Measurements from ENCODE around the gene SENP2.
"Not testable (repeated sequence)": the region's sequence is repeated elsewhere in the genome, so short reads cannot be mapped to it uniquely, and the experiment has no call there.

SENP2 gene

DNA sequence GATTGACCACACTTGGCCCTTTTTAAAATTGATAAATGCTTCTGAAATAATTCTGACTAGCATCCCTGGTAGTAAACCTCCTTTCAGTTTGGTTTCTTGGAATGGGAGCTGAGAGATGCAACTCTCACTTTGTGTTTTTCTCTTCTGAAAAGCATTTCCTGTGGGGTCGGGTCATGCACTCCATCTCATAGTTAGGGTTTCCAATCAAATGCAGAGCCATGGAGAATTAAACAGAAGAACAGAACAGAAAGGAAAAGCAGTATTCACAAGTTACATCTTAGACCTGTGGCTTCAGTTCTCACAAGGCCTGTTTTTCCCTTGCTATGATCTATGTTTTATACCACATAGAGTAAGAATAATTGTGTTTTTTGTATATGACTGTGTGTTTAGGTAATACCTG is 39.7 kb downstream of the SENP2 start:
- Histone ChIP-seq H3K9me3 (ENCODE audit: control insufficient read depth in 2 of 2, low read length in 2 of 2) (no peaks in the 10 kb centered on the region), H3K4me1 (ENCODE audit: control insufficient read depth in 2 of 2, insufficient read depth in 2 of 2, low read length in 2 of 2) (peaks cover 8 to 18% of the 10 kb centered on the region in 2 donors), H3K4me3 (ENCODE audit: low read length in 2 of 2) (no peak overlapping the region), H3K27ac (ENCODE audit: low read depth in 2 of 2, low read length in 2 of 2) (no peak overlapping the region), H3K9ac (ENCODE audit: low read depth in 1 of 2, low read length in 2 of 2) (no peak overlapping the region), H3K27me3 (ENCODE audit: control insufficient read depth in 2 of 2, insufficient read depth in 2 of 2, low read length in 2 of 2) (no peaks in the 10 kb centered on the region), H3K36me3 (ENCODE audit: control insufficient read depth in 2 of 2, insufficient read depth in 2 of 2, low read length in 2 of 2) (peaks cover 25 to 32% of the 10 kb centered on the region in 2 donors)

DNA sequence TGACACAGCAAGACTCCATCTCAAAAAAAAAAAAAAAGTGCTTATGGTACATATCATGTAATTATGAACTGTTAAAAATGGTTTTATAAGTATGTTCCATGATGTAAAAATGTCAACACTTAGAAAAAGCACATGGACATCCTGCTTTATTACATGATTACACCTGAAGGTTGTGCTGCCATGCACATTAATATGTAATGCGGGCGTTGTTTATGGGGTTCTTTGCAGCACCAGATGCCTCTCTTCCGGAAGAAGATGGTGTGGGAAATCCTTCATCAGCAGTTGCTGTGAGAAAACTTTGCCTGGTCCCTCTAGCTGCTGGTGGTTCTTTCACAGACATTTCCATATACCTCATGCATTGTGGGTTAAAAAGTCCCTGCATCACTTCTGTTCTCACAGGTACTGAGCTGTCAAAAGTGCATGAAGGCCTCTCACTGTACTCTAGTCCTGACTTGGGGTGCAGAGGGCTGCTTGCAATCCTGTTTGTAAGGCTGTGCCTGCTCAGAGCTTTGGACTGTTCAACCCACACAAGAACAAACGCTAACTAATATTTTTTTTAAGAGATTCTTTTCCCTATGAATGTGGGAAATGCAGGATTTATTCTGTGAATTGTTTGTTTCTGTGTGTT is 43.6 kb downstream of the SENP2 start:
- H3K27ac ChIP-seq (ENCODE audit: low read depth in 2 of 2, low read length in 2 of 2): peak overlapping the region; percentile 61 to 62

DNA sequence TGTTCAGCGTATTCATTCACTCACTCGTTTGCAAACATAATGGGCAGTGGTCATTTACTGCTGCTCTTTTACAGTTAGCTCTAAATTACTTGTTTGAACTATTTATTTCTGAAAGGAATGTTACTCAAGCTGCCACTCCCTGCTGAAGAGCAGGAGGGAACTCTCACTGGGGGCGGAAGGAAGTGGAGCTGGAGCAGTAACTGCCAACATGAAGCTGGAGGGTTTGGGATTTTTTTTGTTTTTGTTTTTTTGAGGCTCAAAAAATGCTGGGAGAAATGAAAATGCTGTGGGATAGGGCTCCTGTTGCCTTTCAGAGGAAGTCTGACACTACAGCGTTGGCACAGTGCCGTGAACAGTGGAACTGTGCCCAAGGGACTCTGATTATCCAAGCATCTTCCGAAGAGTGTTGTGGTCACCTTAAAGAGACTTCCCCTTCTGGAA is 44.1 kb downstream of the SENP2 start:
- H3K36me3 ChIP-seq (ENCODE audit: control insufficient read depth in 2 of 2, insufficient read depth in 2 of 2, low read length in 2 of 2): peaks cover 13 to 18% of the 10 kb centered on the region in 2 donors
- H3K4me1 ChIP-seq (ENCODE audit: control insufficient read depth in 2 of 2, insufficient read depth in 2 of 2, low read length in 2 of 2): peaks cover 8 to 21% of the 10 kb centered on the region in 2 donors
- no peak overlapping the region for H3K9ac ChIP-seq (ENCODE audit: low read depth in 1 of 2, low read length in 2 of 2)
- H3K4me3 ChIP-seq (ENCODE audit: low read length in 2 of 2): no peak overlapping the region
- peak overlapping the region; percentile 61 to 62 for H3K27ac ChIP-seq (ENCODE audit: low read depth in 2 of 2, low read length in 2 of 2)
- no peaks in the 10 kb centered on the region for H3K27me3 ChIP-seq (ENCODE audit: control insufficient read depth in 2 of 2, insufficient read depth in 2 of 2, low read length in 2 of 2)
- H3K9me3 ChIP-seq (ENCODE audit: control insufficient read depth in 2 of 2, low read length in 2 of 2): no peaks in the 10 kb centered on the region

More for the DNA sequence above, 43.6 kb downstream of the SENP2 start:
- no peaks in the 10 kb centered on the region for H3K9me3 ChIP-seq (ENCODE audit: control insufficient read depth in 2 of 2, low read length in 2 of 2)
- H3K27me3 ChIP-seq (ENCODE audit: control insufficient read depth in 2 of 2, insufficient read depth in 2 of 2, low read length in 2 of 2): no peaks in the 10 kb centered on the region
- H3K4me3 ChIP-seq (ENCODE audit: low read length in 2 of 2): peak overlapping the region in 1 of 2 donors; percentile 32
- H3K4me1 ChIP-seq (ENCODE audit: control insufficient read depth in 2 of 2, insufficient read depth in 2 of 2, low read length in 2 of 2): peaks cover 8 to 21% of the 10 kb centered on the region in 2 donors
- H3K36me3 ChIP-seq (ENCODE audit: control insufficient read depth in 2 of 2, insufficient read depth in 2 of 2, low read length in 2 of 2): peaks cover 15 to 18% of the 10 kb centered on the region in 2 donors
- no peak overlapping the region for H3K9ac ChIP-seq (ENCODE audit: low read depth in 1 of 2, low read length in 2 of 2)

DNA sequence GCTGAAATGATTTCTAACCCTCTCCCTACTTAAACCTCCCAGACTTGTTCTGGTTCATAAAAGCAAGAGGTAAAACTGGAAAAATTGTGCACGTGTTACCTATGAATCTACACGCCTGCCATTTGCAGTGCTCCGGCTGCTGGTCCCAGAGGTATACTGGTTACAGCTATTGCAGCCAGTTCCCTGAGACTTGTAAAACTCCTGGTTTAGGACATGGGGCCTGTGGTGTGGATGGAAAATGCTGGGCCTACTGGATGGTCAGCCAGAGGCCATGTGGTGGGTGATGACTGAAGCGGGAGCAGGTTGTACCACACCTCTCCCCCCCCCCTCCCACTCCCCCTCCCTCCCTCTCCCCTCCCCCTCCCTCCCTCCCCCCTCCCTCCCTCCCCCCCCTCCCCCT is 45.0 kb downstream of the SENP2 start:
- Histone ChIP-seq H3K4me1 (ENCODE audit: control insufficient read depth in 2 of 2, insufficient read depth in 2 of 2, low read length in 2 of 2) (peaks cover 8 to 21% of the 10 kb centered on the region in 2 donors), H3K27me3 (ENCODE audit: control insufficient read depth in 2 of 2, insufficient read depth in 2 of 2, low read length in 2 of 2) (no peaks in the 10 kb centered on the region), H3K27ac (ENCODE audit: low read depth in 2 of 2, low read length in 2 of 2) (peak overlapping the region in 1 of 2 donors; percentile 61), H3K4me3 (ENCODE audit: low read length in 2 of 2) (no peak overlapping the region), H3K36me3 (ENCODE audit: control insufficient read depth in 2 of 2, insufficient read depth in 2 of 2, low read length in 2 of 2) (peaks cover 6 to 9% of the 10 kb centered on the region in 2 donors), H3K9me3 (ENCODE audit: control insufficient read depth in 2 of 2, low read length in 2 of 2) (no peaks in the 10 kb centered on the region), H3K9ac (ENCODE audit: low read depth in 1 of 2, low read length in 2 of 2) (no peak overlapping the region)

DNA sequence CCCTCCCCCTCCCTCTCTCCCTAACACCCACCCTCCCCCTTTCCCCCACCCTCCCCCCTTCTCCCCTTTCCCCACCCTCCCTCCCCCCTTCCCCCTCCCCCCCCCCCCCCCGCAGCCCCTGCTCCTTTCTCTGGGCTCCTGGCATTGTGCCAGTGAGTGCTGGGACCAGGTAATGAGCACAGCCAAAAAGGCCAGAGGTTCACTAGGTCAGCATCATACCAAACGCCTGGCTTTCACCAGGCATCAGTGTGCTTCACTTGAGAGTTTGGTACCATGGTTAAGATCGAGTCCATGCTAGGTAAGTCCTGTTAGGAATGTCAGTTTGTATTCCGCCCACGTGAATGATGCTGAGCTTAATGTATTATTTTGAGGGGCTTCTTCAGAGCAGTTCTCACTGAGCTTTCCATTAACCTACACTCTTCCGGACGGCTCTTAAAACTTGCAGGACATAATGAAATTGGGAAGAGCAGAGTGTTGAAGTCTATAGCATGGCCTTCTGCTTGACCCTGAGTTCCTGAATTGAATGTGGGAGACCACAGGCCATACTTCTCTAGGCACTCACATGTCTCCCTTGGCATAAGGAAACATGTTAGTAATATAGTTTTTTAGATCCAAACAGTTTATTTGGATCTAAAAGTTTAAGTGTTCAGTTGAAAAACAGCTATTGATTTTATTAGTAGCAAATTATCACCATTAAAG is 45.6 kb downstream of the SENP2 start:
- Histone ChIP-seq H3K27me3 (ENCODE audit: control insufficient read depth in 2 of 2, insufficient read depth in 2 of 2, low read length in 2 of 2) (no peaks in the 10 kb centered on the region), H3K36me3 (ENCODE audit: control insufficient read depth in 2 of 2, insufficient read depth in 2 of 2, low read length in 2 of 2) (peaks cover 3 to 7% of the 10 kb centered on the region in 2 donors), H3K9ac (ENCODE audit: low read depth in 1 of 2, low read length in 2 of 2) (no peak overlapping the region), H3K9me3 (ENCODE audit: control insufficient read depth in 2 of 2, low read length in 2 of 2) (no peaks in the 10 kb centered on the region), H3K27ac (ENCODE audit: low read depth in 2 of 2, low read length in 2 of 2) (no peak overlapping the region), H3K4me1 (ENCODE audit: control insufficient read depth in 2 of 2, insufficient read depth in 2 of 2, low read length in 2 of 2) (peaks cover 8 to 21% of the 10 kb centered on the region in 2 donors), H3K4me3 (ENCODE audit: low read length in 2 of 2) (no peak overlapping the region)

DNA sequence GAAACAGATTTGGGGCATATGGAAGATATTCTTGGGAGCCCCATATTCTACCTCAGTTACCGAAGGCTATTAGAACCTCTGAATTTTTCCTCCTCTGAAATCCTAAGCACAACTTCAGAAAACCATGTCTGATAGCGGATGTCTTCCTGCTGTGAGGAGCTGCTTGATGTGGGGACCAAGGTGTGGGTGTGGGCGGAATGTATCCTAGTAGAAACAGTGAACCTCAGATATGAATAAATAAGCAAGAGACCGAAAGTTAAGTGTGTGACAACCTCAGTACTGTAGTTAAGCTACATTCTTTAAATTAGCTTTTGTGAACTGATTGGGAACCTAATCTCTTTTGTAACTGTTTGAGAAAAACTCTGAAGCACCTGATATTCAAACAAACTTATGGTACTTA is 46.9 kb downstream of the SENP2 start:
- Histone ChIP-seq H3K27me3 (ENCODE audit: control insufficient read depth in 2 of 2, insufficient read depth in 2 of 2, low read length in 2 of 2) (no peaks in the 10 kb centered on the region), H3K9me3 (ENCODE audit: control insufficient read depth in 2 of 2, low read length in 2 of 2) (no peaks in the 10 kb centered on the region), H3K4me1 (ENCODE audit: control insufficient read depth in 2 of 2, insufficient read depth in 2 of 2, low read length in 2 of 2) (peaks cover 8 to 21% of the 10 kb centered on the region in 2 donors), H3K27ac (ENCODE audit: low read depth in 2 of 2, low read length in 2 of 2) (no peak overlapping the region), H3K4me3 (ENCODE audit: low read length in 2 of 2) (no peak overlapping the region), H3K36me3 (ENCODE audit: control insufficient read depth in 2 of 2, insufficient read depth in 2 of 2, low read length in 2 of 2) (peaks cover 0 to 3% of the 10 kb centered on the region in 2 donors), H3K9ac (ENCODE audit: low read depth in 1 of 2, low read length in 2 of 2) (no peak overlapping the region)

DNA sequence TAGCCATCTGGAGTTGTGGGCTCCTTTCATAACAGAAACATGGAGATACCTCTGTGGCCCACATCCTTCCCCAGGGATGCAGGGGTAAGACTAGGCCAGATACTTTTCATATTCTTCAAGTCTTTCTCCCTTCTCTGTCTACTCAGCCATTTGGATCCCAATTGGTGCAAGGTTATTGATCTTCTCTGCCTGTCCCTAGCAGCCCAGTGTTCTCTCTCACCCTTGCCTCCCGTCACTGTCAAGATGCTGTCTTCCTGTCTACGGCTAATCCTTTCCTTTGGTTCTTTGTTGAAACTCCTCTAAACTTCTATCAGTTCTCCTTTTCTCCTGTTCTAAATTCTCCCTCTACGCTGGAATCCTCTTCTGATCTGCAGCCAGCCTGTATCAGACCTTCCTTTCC is 51.3 kb downstream of the SENP2 start:
- no peak overlapping the region for H3K27ac ChIP-seq (ENCODE audit: low read depth in 2 of 2, low read length in 2 of 2)
- no peak overlapping the region for H3K4me3 ChIP-seq (ENCODE audit: low read length in 2 of 2)
- H3K9ac ChIP-seq (ENCODE audit: low read depth in 1 of 2, low read length in 2 of 2): no peak overlapping the region
- H3K9me3 ChIP-seq (ENCODE audit: control insufficient read depth in 2 of 2, low read length in 2 of 2): no peaks in the 10 kb centered on the region
- no peaks in the 10 kb centered on the region for H3K36me3 ChIP-seq (ENCODE audit: control insufficient read depth in 2 of 2, insufficient read depth in 2 of 2, low read length in 2 of 2)
- no peaks in the 10 kb centered on the region for H3K4me1 ChIP-seq (ENCODE audit: control insufficient read depth in 2 of 2, insufficient read depth in 2 of 2, low read length in 2 of 2)
- no peaks in the 10 kb centered on the region for H3K27me3 ChIP-seq (ENCODE audit: control insufficient read depth in 2 of 2, insufficient read depth in 2 of 2, low read length in 2 of 2)

DNA sequence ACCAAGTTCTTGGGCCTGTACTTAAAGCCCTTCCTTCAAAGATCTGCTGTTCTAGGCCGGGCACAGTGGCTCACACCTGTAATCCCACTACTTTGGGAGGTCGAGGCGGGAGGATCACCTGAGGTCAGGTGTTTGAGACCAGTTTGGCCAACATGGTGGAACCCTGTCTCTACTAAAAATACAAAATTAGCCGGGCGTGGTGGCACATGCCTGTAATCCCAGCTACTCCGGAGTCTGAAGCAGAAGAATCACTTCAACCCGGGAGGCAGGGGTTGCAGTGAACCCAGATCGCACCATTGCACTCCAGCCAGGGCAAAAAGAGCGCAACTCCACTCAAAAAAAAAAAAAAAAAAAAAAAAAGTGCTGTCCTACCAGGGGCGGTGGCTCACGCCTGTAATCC is 52.6 kb downstream of the SENP2 start:
- H3K4me3 ChIP-seq (ENCODE audit: low read length in 2 of 2); H3K4me1 ChIP-seq (ENCODE audit: control insufficient read depth in 2 of 2, insufficient read depth in 2 of 2, low read length in 2 of 2); H3K9me3 ChIP-seq (ENCODE audit: control insufficient read depth in 2 of 2, low read length in 2 of 2); H3K27me3 ChIP-seq (ENCODE audit: control insufficient read depth in 2 of 2, insufficient read depth in 2 of 2, low read length in 2 of 2); H3K9ac ChIP-seq (ENCODE audit: low read depth in 1 of 2, low read length in 2 of 2); H3K27ac ChIP-seq (ENCODE audit: low read depth in 2 of 2, low read length in 2 of 2); H3K36me3 ChIP-seq (ENCODE audit: control insufficient read depth in 2 of 2, insufficient read depth in 2 of 2, low read length in 2 of 2): not testable (repeated sequence)

DNA sequence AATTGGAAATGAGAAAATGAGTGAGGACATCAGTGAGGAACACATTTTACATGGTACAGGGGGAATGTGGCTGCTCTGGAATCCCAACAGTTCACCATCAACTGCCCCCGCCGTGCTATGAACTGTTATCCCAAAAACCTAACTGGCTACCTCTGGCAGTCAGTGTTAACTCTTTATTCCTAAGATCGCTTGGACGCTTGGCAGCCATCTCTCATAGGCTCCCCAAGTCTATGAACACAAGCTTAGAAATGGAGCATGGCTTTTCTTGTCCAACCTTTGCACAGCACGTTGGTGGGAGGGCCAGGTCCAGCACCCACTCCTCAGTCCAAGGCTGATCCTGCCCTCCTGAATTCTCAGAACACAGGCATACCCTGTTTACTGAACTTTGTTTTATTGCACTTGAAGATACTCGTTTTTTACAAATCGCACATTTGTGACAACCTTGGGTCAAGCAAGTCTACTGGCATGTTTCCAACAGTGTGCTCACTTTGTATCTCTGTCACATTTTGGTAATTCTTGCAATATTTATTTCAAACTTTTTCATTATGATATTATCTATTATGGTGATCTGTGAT is 53.6 kb downstream of the SENP2 start:
- no peaks in the 10 kb centered on the region for H3K27me3 ChIP-seq (ENCODE audit: control insufficient read depth in 2 of 2, insufficient read depth in 2 of 2, low read length in 2 of 2)
- H3K9ac ChIP-seq (ENCODE audit: low read depth in 1 of 2, low read length in 2 of 2): no peak overlapping the region
- no peaks in the 10 kb centered on the region for H3K9me3 ChIP-seq (ENCODE audit: control insufficient read depth in 2 of 2, low read length in 2 of 2)
- H3K36me3 ChIP-seq (ENCODE audit: control insufficient read depth in 2 of 2, insufficient read depth in 2 of 2, low read length in 2 of 2): no peaks in the 10 kb centered on the region
- no peak overlapping the region for H3K4me3 ChIP-seq (ENCODE audit: low read length in 2 of 2)
- no peaks in the 10 kb centered on the region for H3K4me1 ChIP-seq (ENCODE audit: control insufficient read depth in 2 of 2, insufficient read depth in 2 of 2, low read length in 2 of 2)
- H3K27ac ChIP-seq (ENCODE audit: low read depth in 2 of 2, low read length in 2 of 2): no peak overlapping the region

DNA sequence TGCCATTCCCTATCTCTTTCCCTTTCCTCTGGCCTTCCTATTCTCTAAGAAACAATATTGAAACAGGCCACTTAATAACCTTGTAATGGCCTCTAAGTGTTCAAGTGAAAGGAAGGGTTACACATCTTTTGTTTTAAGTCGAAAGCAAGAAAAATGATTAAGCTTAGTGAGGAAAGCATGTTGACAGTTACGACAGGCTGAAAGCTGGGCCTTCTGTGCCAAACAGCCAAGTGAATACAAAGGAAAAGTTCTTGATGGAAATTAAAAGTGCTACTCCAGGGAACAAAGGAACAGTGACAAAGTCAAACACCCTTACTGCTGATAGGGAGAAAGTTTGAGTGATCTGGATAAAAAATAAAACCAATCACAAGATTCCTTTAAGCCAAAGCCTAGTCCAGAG is 54.2 kb downstream of the SENP2 start:
- H3K27me3 ChIP-seq (ENCODE audit: control insufficient read depth in 2 of 2, insufficient read depth in 2 of 2, low read length in 2 of 2): no peaks in the 10 kb centered on the region
- no peaks in the 10 kb centered on the region for H3K4me1 ChIP-seq (ENCODE audit: control insufficient read depth in 2 of 2, insufficient read depth in 2 of 2, low read length in 2 of 2)
- no peak overlapping the region for H3K9ac ChIP-seq (ENCODE audit: low read depth in 1 of 2, low read length in 2 of 2)
- peaks cover 0 to under 1% of the 10 kb centered on the region in 2 donors for H3K36me3 ChIP-seq (ENCODE audit: control insufficient read depth in 2 of 2, insufficient read depth in 2 of 2, low read length in 2 of 2)
- no peak overlapping the region for H3K27ac ChIP-seq (ENCODE audit: low read depth in 2 of 2, low read length in 2 of 2)
- no peaks in the 10 kb centered on the region for H3K9me3 ChIP-seq (ENCODE audit: control insufficient read depth in 2 of 2, low read length in 2 of 2)
- no peak overlapping the region for H3K4me3 ChIP-seq (ENCODE audit: low read length in 2 of 2)

All from mucosa of rectum (tissue), 2 donors.